B cell (primary cell): ENCODE measurements around the gene TIAL1. TPM values are rescaled to one million over a fixed set of nuclear protein-coding genes. Genes with fewer than 3 reads are reported as not detected.

Experiments
- ATAC-seq: fragments of 200-7000 bp; cut with Tn5 transposase; one replicate; pipeline ENCODE4 v1.10.0; 2021; ENCODE audit warnings: low read depth, mild to moderate bottlenecking, moderate number of reproducible peaks, moderate library complexity
- CTCF ChIA-PET: fragments of 350-600 bp; sonication (Branson Sonifier 250); formaldehyde crosslinking; loops from one replicate; lab custom pipeline; 2021; ENCODE audit warnings: antibody characterized with exemption, inconsistent platforms; lab: Charles Lee
- POLR2A ChIA-PET: fragments of 350-600 bp; sonication (Branson Sonifier 250); formaldehyde crosslinking; loops from one replicate; lab custom pipeline; 2021; ENCODE audit warnings: antibody characterized with exemption; lab: Charles Lee
- DNase-seq: peaks from one replicate; pipeline ENCODE4 v3.0.0; 2013
- H2AFZ ChIP-seq: 2 replicates; pipeline ENCODE4 v1.6.1; 2012; ENCODE audit warnings: mild to moderate bottlenecking, low read depth, low read length; ENCODE audit not compliant: insufficient read depth, poor library complexity, severe bottlenecking
- H3K27ac ChIP-seq, 2 donors: 1 replicate in 1 of 2; 2 replicates in 1 of 2; pipeline ENCODE4 v1.5.1; 2012 to 2013; ENCODE audit warnings: low read length in 2 of 2, mild to moderate bottlenecking in 2 of 2, moderate library complexity in 1 of 2
- H3K27me3 ChIP-seq, 4 experiments: fragments of 200-600 bp in 1 of 4; sonication (generic) in 1 of 4; replicated peaks in 1 of 4; 1 replicate in 2 of 4; 2 replicates in 2 of 4; pipeline versions ENCODE4 v1.6.1 to v1.7.0; 2013 to 2016; ENCODE audit warnings: low read length in 3 of 4, mild to moderate bottlenecking in 2 of 4, mixed read lengths in 1 of 4, moderate library complexity in 1 of 4; ENCODE audit not compliant: insufficient read depth in 4 of 4, control insufficient read depth in 3 of 4; ENCODE audit errors: control extremely low read depth in 1 of 4
- H3K36me3 ChIP-seq, 2 experiments: replicated peaks in 1 of 2; 1 replicate in 1 of 2; 2 replicates in 1 of 2; pipeline versions ENCODE4 v1.6.1 to v1.7.1; 2013; ENCODE audit warnings: low read length in 1 of 2; ENCODE audit not compliant: insufficient read depth in 2 of 2, control insufficient read depth in 1 of 2; ENCODE audit errors: control extremely low read depth in 1 of 2, extremely low read depth in 1 of 2
- H3K4me1 ChIP-seq, 2 donors: fragments of 200-600 bp in 1 of 2; sonication (generic) in 1 of 2; 1 replicate in 1 of 2; 2 replicates in 1 of 2; pipeline versions ENCODE4 v1.5.1 to v1.6.1; 2013 to 2017; ENCODE audit warnings: low read length in 2 of 2; ENCODE audit not compliant: control insufficient read depth in 2 of 2, insufficient read depth in 2 of 2
- H3K4me2 ChIP-seq: replicated peaks from 2 replicates; pipeline ENCODE3; 2012; ENCODE audit warnings: mild to moderate bottlenecking, low read depth, low read length; ENCODE audit not compliant: poor library complexity, severe bottlenecking
- H3K4me3 ChIP-seq, 5 experiments: fragments of 200-600 bp in 1 of 5; sonication (generic) in 1 of 5; 1 replicate in 3 of 5; 2 replicates in 2 of 5; pipeline versions ENCODE4 v1.5.1 to v1.7.0; 2011 to 2016; ENCODE audit warnings: low read length in 4 of 5, mild to moderate bottlenecking in 4 of 5, low read depth in 2 of 5, control low read depth in 1 of 5, moderate library complexity in 1 of 5; ENCODE audit not compliant: insufficient read depth in 1 of 5; ENCODE audit errors: control extremely low read depth in 1 of 5, extremely low read depth in 1 of 5
- H3K79me2 ChIP-seq: fragments of 200-600 bp; sonication (generic); one replicate; pipeline ENCODE4 v1.6.0; 2016; ENCODE audit warnings: low read length; ENCODE audit not compliant: control insufficient read depth, insufficient read depth
- H3K9ac ChIP-seq: fragments of 200-600 bp; sonication (generic); 2 replicates; pipeline ENCODE4 v1.6.1; 2017; ENCODE audit warnings: mild to moderate bottlenecking, low read length, moderate library complexity
- H3K9me3 ChIP-seq, 3 donors: one replicate each; pipeline versions ENCODE4 v1.6.1 to v1.7.1; 2013; ENCODE audit warnings: low read length in 2 of 3; ENCODE audit not compliant: control insufficient read depth in 2 of 3, insufficient read depth in 1 of 3; ENCODE audit errors: control extremely low read depth in 1 of 3
- H4K20me1 ChIP-seq: 2 replicates; pipeline ENCODE4 v1.6.0; 2012; ENCODE audit warnings: mild to moderate bottlenecking, low read length; ENCODE audit not compliant: insufficient read depth, control insufficient read depth, poor library complexity, severe bottlenecking
- H3K27ac Mint-ChIP-seq: one replicate; pipeline ENCODE4 v1.8.0; 2021; ENCODE audit warnings: mixed read lengths
- H3K27me3 Mint-ChIP-seq: one replicate; pipeline ENCODE4 v1.8.0; 2021; ENCODE audit warnings: mixed read lengths
- H3K4me1 Mint-ChIP-seq: one replicate; pipeline ENCODE4 v1.8.0; 2021; ENCODE audit warnings: mixed read lengths
- H3K4me3 Mint-ChIP-seq: one replicate; pipeline ENCODE4 v1.8.0; 2021; ENCODE audit warnings: mixed read lengths
- H3K9me3 Mint-ChIP-seq: one replicate; pipeline ENCODE4 v1.8.0; 2022; ENCODE audit warnings: mixed read lengths; ENCODE audit not compliant: insufficient read depth
- EZH2 ChIP-seq: IDR thresholded peaks from 2 replicates; pipeline ENCODE4 v1.6.1; 2012; ENCODE audit warnings: borderline replicate concordance, low read depth, mild to moderate bottlenecking, moderate library complexity, low read length; ENCODE audit not compliant: insufficient read depth, poor library complexity, severe bottlenecking
- WGBS: methylation state at CpG from one replicate; pipeline ENCODE4 v1.1.5; 2013; ENCODE audit warnings: missing lambda C conversion rate; ENCODE audit not compliant: insufficient coverage; 5-methylcytosine and 5-hydroxymethylcytosine counted together
- intact Hi-C: fragments of 100-400 bp; cut with micrococcal nuclease; formaldehyde crosslinking; loops from one replicate; pipeline ENCODE4 v1.10.0; 2022
- polyA plus RNA-seq: library from polyadenylated mRNA; depleted of rRNA; stranded (reverse); fragments of >200 nt; gene quantifications from 2 replicates; pipeline ENCODE4 v1.2.3, GENCODE V29; 2012
- total RNA-seq, 2 donors: library from RNA; stranded (reverse); fragments of 120-200 nt in 1 of 2; gene quantifications; 1 replicate in 1 of 2; 2 replicates in 1 of 2; pipeline versions ENCODE4 v1.2.3 to v1.2.4, GENCODE V29; 2013 to 2022
- TF ChIP-seq, protein P1 (sequence below): fragments of 200-600 bp; IDR thresholded peaks from one replicate; pipeline ENCODE4 v1.8.0; 2022; ENCODE audit warnings: antibody characterized with exemption, mild to moderate bottlenecking

The TIAL1 gene
- total and polyA plus RNA-seq, 2 donors (not counting 1 experiment from before 2014, with no cell fraction given) = 98.5 to 159 TPM

DNA sequence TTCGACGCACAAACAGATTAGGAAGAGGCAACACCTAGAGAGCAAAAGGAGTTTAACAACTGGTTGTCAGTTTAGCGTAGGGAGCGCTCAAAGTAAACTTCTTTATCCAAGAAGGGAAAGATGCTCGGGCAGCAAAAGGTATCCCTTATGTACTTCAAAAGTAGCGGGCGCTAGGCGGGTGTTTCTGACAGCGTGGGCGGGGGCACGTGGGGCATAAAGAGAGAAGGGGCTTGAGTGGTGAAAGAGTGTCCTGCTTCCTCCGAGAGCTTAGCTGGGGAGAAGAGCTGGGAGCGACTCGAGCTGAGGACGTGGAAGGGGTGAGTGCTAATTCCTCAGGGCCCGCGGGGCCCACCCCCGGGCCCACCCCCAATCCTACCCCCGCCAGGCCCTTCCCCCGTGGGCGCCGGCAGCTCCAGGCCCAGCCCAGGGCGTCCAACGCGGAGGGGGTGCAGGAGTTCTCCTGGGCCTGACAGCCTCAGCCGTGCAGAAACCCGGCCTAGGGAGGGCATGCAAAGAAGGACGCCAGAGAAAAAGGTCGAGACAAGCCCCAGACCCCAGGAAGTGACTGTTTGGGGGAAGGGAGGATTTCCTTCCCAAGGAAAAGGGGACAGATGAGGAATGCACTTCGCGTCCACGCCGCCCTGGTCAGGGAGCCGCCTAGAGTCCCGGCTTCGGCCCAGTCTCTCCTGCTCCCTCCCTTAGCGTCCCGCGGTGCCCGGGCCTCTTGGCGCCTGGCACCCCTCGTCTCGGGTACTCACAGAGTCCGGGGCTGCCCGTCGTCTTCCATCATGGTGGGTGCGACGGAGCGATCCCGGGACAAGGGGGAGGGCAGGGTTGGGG is 868 bp downstream of the TIAL1 start:
- H3K36me3 ChIP-seq = peaks cover 2 to 3% of the 10 kb centered on the region in 2 experiments
- no peaks in the 10 kb centered on the region for H3K9me3 Mint-ChIP-seq
- H4K20me1 ChIP-seq = peaks cover 35% of the 10 kb centered on the region
- ATAC-seq (peak; percentile 6), DNase-seq (peak; percentile 69)
- H3K4me1 Mint-ChIP-seq = peaks cover 58% of the 10 kb centered on the region
- H3K4me1 ChIP-seq = peaks cover 31 to 44% of the 10 kb centered on the region in 2 donors
- H3K27ac ChIP-seq = peak overlapping the region; percentile 88 to 94
- intact Hi-C loops = loop anchor here (1.0 to 5.0 kb wide), 3 partner anchors 54 to 389 kb away; partner anchors contain the start of genes GRK5 and RGS10
- WGBS = under 1% methylated on average over 34 of the region's 50 CpGs
- no peaks in the 10 kb centered on the region for H3K9me3 ChIP-seq
- peak overlapping the region; percentile 94 for H3K4me2 ChIP-seq
- TF ChIP-seq, protein P1, sequence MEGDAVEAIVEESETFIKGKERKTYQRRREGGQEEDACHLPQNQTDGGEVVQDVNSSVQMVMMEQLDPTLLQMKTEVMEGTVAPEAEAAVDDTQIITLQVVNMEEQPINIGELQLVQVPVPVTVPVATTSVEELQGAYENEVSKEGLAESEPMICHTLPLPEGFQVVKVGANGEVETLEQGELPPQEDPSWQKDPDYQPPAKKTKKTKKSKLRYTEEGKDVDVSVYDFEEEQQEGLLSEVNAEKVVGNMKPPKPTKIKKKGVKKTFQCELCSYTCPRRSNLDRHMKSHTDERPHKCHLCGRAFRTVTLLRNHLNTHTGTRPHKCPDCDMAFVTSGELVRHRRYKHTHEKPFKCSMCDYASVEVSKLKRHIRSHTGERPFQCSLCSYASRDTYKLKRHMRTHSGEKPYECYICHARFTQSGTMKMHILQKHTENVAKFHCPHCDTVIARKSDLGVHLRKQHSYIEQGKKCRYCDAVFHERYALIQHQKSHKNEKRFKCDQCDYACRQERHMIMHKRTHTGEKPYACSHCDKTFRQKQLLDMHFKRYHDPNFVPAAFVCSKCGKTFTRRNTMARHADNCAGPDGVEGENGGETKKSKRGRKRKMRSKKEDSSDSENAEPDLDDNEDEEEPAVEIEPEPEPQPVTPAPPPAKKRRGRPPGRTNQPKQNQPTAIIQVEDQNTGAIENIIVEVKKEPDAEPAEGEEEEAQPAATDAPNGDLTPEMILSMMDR = no peak
- TF ChIP-seq EZH2 = no peak
- peak overlapping the region; percentile 76 to 97 (median 88) for H3K4me3 ChIP-seq
- peak overlapping the region; percentile 92 for H3K9ac ChIP-seq
- peaks cover 55% of the 10 kb centered on the region for H3K79me2 ChIP-seq
- H3K27me3 ChIP-seq = no peaks in the 10 kb centered on the region
- POLR2A ChIA-PET = interaction anchor here (1.2 to 1.3 kb wide), 2 partner anchors 55 to 297 kb away, joined by 3 to 4 read pairs; partner anchors contain the start of genes BAG3 and SEC23IP
- peak overlapping the region; percentile 95 for H2AFZ ChIP-seq
- H3K27ac Mint-ChIP-seq = peak overlapping the region; percentile 98
- CTCF ChIA-PET = interaction anchor here (1.1 kb wide), 1 partner anchor 264 kb away, joined by 4 read pairs; no protein-coding TSS in a partner anchor
- no peaks in the 10 kb centered on the region for H3K27me3 Mint-ChIP-seq
- H3K4me3 Mint-ChIP-seq = peak overlapping the region; percentile 99
